Left ventricle myocardium inferior (tissue), 1 donor: Measurements from ENCODE around the gene ERG. TPM values are rescaled to one million over a fixed set of nuclear protein-coding genes. Genes with fewer than 3 reads are reported as not detected.

ENCODE experiments used
- DNase-seq: peaks from one replicate; pipeline ENCODE4 v3.0.0-alpha.2; 2020
- H3K27ac ChIP-seq: fragments of 200-600 bp; replicated peaks from 2 replicates; pipeline ENCODE4 v1.8.0; 2021
- H3K27me3 ChIP-seq: fragments of 200-600 bp; 2 replicates; pipeline ENCODE4 v1.8.0; 2021; ENCODE audit warnings: low read depth
- H3K36me3 ChIP-seq: fragments of 200-600 bp; 2 replicates; pipeline ENCODE4 v1.8.0; 2021
- H3K4me1 ChIP-seq: fragments of 200-600 bp; 2 replicates; pipeline ENCODE4 v1.8.0; 2021
- H3K4me3 ChIP-seq: fragments of 200-600 bp; 2 replicates; pipeline ENCODE4 v1.8.0; 2021; ENCODE audit warnings: mild to moderate bottlenecking, moderate library complexity
- H3K9me3 ChIP-seq: fragments of 200-600 bp; replicated peaks from 2 replicates; pipeline ENCODE4 v1.8.0; 2021
- intact Hi-C: fragments of 100-400 bp; cut with micrococcal nuclease; formaldehyde crosslinking; loops from one replicate; pipeline ENCODE4 v1.11.0; 2022
- total RNA-seq: library from RNA; stranded (reverse); fragmentation: NEBNext Ultra II Directional; extraction: Animal tissue kit (Norgen Biotek cat#: 25700); gene quantifications from one replicate; pipeline ENCODE4 v1.2.1, GENCODE V29; 2021
- TF ChIP-seq, protein P1 (sequence below): fragments of 200-600 bp; IDR thresholded peaks from 2 replicates; pipeline ENCODE4 v1.8.0; 2021; ENCODE audit warnings: antibody characterized with exemption, mild to moderate bottlenecking, borderline replicate concordance
- donor health status: DM: no; HTN: yes; CAD: no; lungs with severe emphysema.

Gene ERG
- total RNA-seq, 1 donor from 2014 or later = 17.3 TPM

DNA sequence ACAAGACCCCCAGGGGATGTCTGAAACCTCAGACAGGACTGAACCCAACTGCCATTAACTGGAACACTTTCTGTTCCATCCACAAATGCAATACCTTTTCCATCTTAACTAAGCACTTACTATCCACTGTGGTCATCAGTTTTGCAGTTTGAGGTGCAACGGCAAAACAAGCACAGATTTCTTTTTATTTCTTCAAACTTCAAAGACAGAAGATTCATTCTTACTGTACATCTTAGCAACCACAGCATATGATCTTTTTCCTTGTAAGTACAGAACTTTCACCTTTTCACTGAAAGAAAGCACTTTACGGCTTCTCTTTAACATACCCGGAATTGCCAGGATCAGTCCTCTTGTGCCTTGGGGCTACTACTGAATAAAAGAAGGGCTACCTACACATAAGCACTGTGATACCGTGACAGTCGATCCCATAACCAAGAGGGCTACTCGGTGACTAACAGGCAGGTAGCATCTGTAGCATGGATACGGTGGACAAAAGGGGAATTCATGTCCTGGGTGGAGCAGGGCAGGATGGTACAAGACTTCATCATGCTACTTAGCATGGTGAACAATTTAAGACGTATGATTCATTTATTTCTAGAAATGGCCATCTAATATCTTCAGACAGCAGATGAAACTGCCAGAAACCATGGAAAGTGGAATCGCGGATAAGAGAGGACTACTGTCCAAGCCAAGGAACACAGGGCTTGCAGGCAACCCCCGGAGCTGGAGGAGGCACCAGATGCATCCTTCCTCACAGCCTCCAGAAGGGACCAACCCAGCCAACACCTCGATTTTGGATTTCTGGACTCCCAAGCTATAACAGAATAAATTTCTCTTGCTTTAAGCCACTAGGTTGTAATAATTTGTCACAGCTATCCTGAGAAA, 18.4 kb downstream of the ERG start:
- Histone ChIP-seq H3K27me3 (peaks cover 3% of the 10 kb centered on the region), H3K4me1 (peaks cover 80% of the 10 kb centered on the region), H3K36me3 (no peaks in the 10 kb centered on the region), H3K9me3 (no peaks in the 10 kb centered on the region), H3K27ac (peak overlapping the region; percentile 7), H3K4me3 (no peak overlapping the region)
- no peak for DNase-seq
- intact Hi-C loops = no loop called here
- TF ChIP-seq, protein P1, sequence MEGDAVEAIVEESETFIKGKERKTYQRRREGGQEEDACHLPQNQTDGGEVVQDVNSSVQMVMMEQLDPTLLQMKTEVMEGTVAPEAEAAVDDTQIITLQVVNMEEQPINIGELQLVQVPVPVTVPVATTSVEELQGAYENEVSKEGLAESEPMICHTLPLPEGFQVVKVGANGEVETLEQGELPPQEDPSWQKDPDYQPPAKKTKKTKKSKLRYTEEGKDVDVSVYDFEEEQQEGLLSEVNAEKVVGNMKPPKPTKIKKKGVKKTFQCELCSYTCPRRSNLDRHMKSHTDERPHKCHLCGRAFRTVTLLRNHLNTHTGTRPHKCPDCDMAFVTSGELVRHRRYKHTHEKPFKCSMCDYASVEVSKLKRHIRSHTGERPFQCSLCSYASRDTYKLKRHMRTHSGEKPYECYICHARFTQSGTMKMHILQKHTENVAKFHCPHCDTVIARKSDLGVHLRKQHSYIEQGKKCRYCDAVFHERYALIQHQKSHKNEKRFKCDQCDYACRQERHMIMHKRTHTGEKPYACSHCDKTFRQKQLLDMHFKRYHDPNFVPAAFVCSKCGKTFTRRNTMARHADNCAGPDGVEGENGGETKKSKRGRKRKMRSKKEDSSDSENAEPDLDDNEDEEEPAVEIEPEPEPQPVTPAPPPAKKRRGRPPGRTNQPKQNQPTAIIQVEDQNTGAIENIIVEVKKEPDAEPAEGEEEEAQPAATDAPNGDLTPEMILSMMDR = no peak

DNA sequence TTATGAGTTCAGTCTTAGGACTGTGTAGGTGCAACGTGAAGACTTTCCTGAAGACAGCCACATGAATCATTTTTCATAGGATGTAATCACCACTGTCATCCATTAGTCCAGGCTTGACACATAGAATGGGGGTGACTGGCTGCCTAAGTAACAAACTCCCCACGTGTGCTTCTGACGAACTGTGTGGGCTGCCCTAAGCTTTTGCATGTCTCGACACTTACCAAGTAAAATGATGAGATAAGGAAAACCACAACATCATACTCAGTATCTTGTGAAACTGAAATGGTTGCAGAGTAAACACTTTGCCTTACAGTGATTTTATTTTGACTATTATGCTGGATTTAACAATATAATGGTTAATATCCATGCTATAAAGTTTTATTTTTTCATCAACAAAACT, 19.5 kb downstream of the ERG start:
- H3K36me3 ChIP-seq = no peaks in the 10 kb centered on the region

DNA sequence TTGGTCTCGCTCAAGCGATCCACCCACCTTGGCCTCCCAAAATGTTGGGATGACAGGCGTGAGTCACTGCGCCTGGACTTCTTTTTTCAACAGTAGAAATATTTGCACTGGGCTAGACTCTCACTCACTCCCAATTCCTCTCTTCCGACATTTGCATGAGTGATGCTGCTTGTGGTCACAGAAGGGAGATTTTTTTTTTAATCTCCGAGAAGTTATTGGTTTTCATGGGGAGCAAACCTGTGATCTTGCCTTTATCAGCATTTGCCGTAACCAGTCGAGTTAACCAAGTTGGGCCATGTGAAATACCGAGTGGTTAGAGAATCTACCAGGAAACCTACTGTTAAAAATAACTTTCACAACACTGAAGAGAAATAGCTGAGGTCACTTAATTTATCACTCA, 21.1 kb downstream of the ERG start:
- no peak for DNase-seq
- Histone ChIP-seq H3K27ac (peak overlapping the region; percentile 80), H3K9me3 (no peaks in the 10 kb centered on the region), H3K27me3 (peaks cover 4% of the 10 kb centered on the region), H3K4me3 (peak overlapping the region; percentile 1), H3K4me1 (peaks cover 94% of the 10 kb centered on the region), H3K36me3 (no peaks in the 10 kb centered on the region)
- TF ChIP-seq, protein P1 = no peak
- intact Hi-C loops = no loop called here

More for the DNA sequence above, 19.5 kb downstream of the ERG start:
- no peak for DNase-seq
- no peaks in the 10 kb centered on the region for H3K9me3 ChIP-seq
- no peak overlapping the region for H3K27ac ChIP-seq
- H3K4me1 ChIP-seq = peaks cover 79% of the 10 kb centered on the region
- TF ChIP-seq, protein P1 = no peak
- intact Hi-C loops = no loop called here
- peaks cover 4% of the 10 kb centered on the region for H3K27me3 ChIP-seq
- no peak overlapping the region for H3K4me3 ChIP-seq

DNA sequence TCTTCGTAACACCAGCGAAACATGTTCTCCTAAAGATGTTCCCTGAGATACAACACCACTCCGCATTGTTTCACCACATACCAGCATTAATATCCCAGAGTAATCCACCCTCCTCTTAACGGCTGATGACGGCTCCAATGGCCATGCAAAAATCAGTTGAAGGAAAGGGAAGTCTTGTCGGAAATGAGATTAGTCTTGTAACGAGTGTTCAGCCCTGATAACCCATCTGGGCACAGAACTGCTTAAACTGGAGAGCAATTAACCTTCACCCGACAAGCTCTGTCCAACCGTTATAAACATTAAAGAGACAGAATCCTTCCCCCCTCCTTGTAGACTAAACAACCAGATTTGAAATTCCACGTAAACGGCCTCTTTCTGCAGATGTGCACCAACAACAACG, 21.9 kb downstream of the ERG start:
- H3K27me3 ChIP-seq = peaks cover 4% of the 10 kb centered on the region
- no peak for DNase-seq
- peaks cover 93% of the 10 kb centered on the region for H3K4me1 ChIP-seq
- H3K36me3 ChIP-seq = no peaks in the 10 kb centered on the region
- peak overlapping the region; percentile 25 for H3K4me3 ChIP-seq
- H3K9me3 ChIP-seq = no peaks in the 10 kb centered on the region
- TF ChIP-seq, protein P1 = no peak
- intact Hi-C loops = no loop called here
- H3K27ac ChIP-seq = peak overlapping the region; percentile 80

DNA sequence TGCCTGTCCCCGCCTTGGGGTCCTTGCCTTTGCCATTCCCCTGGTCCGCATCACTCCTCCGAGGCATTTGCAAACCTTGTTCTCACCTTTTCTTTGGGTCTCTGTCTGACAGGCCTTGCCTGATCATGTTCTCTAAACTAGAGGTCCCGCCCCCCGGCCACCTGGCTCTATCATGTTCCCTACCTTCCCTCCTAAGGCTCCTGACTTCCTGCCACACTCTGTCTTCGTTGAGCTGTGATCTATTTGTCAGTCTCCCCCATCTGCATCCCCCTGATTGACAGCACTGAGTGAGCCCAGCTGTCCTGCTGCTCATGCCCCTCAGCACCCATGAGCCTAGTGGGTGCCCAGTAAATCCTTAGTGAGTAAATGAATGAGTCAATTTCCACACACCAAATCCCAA, 22.8 kb downstream of the ERG start:
- intact Hi-C loops = no loop called here
- Histone ChIP-seq H3K4me3 (peak overlapping the region; percentile 25), H3K27ac (peak overlapping the region; percentile 80), H3K4me1 (peaks cover 93% of the 10 kb centered on the region), H3K9me3 (no peaks in the 10 kb centered on the region), H3K36me3 (no peaks in the 10 kb centered on the region), H3K27me3 (peaks cover 4% of the 10 kb centered on the region)
- TF ChIP-seq, protein P1 = no peak
- DNase-seq = no peak
